ENCODE results near the gene NAV1.
"Not testable (repeated sequence)": the region's sequence is repeated elsewhere in the genome, so short reads cannot be mapped to it uniquely, and the experiment has no call there.

The NAV1 gene, protein sequence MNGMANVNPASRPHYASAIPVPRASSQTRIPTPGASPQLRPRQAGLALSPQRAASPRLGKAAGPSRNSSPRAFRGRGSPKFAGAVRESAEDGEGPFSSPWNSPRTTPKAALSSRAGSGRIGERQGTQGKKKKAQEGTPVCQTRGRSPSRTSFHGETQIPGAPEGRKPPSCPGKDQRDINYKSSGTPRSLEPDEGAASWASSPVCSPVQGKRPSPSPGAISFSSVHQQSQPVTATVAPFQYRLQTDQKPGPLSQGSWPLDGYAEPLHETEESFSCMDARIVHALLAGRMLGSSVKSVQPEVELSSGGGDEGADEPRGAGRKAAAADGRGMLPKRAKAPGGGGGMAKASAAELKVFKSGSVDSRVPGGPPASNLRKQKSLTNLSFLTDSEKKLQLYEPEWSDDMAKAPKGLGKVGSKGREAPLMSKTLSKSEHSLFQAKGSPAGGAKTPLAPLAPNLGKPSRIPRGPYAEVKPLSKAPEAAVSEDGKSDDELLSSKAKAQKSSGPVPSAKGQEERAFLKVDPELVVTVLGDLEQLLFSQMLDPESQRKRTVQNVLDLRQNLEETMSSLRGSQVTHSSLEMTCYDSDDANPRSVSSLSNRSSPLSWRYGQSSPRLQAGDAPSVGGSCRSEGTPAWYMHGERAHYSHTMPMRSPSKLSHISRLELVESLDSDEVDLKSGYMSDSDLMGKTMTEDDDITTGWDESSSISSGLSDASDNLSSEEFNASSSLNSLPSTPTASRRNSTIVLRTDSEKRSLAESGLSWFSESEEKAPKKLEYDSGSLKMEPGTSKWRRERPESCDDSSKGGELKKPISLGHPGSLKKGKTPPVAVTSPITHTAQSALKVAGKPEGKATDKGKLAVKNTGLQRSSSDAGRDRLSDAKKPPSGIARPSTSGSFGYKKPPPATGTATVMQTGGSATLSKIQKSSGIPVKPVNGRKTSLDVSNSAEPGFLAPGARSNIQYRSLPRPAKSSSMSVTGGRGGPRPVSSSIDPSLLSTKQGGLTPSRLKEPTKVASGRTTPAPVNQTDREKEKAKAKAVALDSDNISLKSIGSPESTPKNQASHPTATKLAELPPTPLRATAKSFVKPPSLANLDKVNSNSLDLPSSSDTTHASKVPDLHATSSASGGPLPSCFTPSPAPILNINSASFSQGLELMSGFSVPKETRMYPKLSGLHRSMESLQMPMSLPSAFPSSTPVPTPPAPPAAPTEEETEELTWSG (N-terminal part only)

DNA sequence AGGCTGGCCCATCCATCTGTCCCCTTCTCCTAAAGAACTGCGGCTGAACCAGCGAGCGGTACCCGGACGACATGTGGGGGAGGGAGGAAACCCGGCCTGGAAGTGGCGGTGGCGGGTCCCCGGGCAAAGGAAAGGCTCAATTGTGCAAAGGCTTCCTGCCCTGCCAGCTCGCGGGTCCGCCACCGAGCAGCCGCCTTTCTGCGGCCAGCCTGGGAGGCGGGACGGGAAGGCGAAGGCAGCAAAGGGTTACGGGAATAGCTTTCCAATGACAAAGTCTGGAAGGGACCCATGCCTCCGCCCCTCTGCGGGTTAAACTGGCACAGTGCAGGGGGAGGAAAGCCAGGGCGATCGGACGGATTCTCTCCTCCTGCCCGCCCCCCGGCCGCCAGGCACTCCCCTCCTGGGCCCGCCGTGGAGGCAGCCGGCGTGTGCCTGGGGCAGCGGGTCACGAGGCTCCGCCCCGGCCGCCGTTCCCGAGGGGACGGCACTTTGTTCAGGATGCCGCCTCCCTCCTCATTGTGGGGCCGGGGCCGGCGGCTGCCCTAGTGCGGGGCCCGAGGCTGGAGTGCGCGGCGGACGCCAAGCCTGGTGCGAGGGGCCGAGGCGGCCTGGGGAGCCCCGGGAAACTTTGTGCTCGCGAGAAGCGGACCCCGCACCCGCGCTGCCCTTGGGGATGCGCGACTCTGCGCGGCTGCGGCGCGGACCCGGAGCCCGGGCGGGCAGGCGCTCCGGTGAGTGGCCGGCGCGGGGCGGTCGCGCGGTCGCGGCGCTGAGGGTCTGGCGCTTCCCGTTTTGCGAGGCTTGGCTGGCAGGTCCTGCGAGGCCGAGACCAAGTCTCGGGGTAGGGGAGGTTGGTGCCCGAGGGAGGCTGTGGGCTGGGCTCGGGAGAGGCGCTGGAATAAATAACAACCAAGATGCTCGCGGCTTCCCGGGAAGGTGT lies at the start of gene NAV1:
TSS of gene NAV1 (plus strand) at position 516 of the 940 bp plus-strand sequence. CDS start 83,758 bp downstream, outside the sequence.
- DNase-seq, result peak; percentile 21

DNA sequence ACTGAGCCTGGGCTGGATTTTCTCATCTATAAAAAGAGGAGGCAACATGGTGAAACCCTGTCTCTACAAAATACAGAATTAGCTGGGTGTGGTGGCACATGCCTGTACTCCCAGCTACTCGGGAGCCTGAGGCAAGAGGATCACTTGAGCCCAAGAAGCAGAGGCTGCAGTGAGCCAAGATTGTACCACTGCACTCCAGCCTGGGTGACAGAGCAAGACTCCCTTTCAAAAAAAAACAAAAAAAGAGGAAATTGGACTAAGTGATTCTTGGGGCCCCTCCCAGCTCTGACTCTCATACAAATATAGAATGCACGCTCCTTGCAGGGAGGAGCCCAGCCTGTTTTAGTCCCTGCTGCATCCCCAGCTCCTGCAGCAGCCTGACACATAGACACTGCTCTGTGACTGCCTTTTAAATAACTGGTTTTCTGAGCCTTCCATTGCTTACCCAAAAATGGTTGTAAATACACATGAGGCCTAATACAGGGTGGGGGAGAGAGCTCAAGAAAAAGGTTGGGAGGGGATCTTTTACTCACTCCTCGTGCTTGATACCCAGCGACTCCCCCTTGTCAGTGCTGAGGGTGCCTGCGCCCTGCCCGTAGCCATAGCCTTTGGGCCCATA lies 49.2 kb upstream of the NAV1 start:
- DNase-seq, result no peak

GRCh38 chr1:201490708-201491131 lies 48.2 kb upstream of the NAV1 start:
- DNase-seq, result no peak

- DNase-seq, result no peak
These were observed 46.9 kb upstream of the NAV1 start for GRCh38 chr1:201491896-201492511.

- not testable (repeated sequence) for DNase-seq
These were observed 45.8 kb upstream of the NAV1 start for GRCh38 chr1:201493026-201493656.

DNA sequence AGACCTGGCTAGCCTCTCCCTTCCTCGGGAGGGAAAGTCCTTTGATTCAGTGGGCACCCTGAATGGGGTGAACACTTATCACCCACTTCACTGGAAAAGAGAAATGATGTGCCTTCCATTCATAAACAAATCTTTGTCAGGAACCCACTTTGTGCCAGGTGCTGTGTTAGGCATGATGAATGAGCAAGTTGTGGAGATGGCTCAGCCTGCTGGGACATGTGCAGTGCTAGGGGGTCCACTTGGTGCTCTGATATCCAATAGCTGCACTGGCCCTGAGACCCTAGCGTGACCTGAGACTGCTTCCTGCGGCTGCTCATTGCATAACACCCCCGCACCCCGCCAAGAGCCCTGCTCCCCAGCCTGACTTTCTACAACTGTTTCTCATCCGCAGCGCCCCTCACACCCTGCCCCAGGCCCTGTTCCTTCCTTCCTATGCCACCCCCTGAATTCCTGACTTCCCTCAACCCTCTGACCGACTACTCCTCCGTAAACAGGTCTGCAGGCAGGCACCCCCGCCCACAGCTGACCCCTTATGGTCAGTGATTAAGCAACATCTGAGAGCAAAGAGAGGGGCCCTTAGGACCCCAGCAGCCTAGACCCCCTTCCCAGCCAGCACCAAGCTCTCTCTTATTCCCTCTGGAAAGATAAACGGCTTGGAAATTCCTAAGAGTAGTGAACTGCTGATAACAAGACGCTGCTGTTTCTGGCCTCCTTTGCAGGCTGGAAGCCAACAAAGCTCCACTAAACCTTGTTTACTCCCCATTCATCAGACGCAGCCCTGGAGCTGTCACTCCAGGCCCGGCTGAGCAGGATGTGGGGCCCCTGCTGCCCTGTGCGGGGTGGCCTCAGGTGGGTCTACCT lies 44.9 kb upstream of the NAV1 start:
- no peak for DNase-seq

DNA sequence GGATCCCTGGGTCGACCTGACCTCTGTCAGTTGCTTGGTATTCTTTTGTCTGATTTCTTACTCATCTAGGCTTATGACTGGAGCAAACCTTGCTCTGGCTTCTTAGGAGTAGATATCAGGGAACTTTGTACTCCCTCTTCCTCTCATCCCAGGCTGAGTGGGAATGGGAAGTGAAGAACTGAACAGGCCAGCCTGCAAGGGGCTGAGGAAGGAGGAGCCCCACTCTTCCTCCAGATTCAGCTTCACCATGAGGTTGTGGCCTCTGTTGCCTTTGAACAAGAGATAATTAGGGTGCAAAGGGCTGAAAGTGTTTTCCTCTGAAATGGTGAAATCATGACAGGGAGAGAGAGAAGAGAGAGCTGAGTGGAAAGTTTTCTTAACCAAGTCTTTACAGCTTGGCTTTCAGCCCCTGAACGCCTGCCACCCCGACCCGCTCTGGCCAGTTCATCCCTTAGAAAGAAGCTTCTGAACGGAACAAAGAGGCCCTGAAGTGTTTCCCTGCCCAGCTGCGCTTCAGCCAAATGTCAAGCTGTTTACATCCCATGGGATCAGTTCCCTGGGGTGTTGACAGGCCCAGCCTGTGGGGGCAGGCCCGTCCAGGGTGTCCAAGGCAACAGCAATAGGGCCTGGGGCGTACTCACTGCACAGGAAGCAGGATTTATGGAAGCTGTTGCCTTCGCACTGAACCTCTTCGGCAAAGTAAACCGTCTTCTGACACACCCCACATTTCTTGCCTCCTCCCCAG lies 43.2 kb upstream of the NAV1 start:
- DNase-seq, result peak; percentile 37

- DNase-seq, result no peak
These were observed 42.6 kb upstream of the NAV1 start for GRCh38 chr1:201496296-201496690.

DNA sequence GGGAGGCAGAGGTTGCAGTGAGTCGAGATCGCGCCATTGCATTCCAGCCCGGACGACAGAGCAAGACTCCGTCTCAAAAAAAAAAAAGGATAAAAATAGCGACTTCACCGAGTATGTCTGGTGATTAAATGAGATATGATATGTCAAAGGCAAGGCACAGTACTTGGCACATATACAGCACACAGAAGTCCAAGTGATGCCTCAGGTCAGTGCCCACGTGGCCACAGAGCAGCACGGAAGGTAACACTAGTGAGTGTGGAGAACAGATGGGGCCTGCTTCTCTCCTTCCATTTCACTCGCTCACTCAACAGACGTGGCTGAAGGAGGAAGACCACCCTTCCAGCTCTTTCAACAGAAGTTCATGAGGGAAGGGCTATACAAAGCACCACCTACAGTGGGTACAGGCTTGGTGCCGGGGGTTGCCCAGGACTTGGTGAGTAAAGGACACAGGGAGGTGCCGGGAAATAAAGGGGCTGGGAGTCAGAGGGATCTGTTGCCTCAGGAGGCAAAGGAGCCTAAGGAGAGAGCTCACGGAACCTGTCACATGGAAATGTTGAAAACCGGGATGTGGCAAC lies 40.9 kb upstream of the NAV1 start:
- DNase-seq, result no peak

DNA sequence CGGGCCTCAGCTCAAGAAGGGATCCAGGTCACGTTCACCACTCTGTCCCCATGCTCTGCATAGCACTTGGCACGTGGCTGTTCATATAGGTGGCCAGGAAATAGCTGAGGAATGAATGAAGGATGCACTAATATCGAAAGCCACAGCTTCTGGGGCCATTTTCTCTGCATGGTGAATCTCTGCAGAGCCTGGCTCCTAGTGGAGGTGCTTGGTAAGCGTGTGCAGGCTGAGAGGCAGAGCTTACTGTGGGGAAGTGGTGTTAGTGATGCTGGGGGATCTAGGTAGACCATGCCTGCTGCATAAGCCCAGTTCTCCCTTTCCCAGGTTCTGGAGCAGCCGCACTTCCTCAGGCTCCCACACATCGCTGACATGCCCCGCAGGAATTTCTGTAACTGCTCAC lies 40.3 kb upstream of the NAV1 start:
- no peak for DNase-seq

DNA sequence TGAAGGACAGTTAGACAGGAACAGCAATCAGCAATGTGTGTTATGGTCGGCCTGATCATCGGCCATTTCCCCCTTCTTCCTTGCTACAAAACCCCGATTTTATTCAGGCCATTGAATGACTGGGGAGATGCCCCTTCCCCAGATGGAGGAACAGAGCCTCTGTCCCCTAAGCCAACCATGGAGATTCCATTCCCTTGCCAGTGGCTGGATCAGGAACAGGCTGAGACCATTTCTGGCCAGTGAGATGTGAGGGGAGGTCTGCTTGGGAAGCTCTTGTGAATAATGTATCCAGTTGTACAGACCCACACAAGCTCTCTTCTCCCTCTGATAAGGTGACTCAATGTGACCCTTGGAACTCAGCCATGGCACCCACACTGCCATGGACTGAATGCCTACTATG lies 39.7 kb upstream of the NAV1 start:
- no peak for DNase-seq

- DNase-seq, result no peak
These were observed 38.9 kb upstream of the NAV1 start for GRCh38 chr1:201499795-201500669.

DNA sequence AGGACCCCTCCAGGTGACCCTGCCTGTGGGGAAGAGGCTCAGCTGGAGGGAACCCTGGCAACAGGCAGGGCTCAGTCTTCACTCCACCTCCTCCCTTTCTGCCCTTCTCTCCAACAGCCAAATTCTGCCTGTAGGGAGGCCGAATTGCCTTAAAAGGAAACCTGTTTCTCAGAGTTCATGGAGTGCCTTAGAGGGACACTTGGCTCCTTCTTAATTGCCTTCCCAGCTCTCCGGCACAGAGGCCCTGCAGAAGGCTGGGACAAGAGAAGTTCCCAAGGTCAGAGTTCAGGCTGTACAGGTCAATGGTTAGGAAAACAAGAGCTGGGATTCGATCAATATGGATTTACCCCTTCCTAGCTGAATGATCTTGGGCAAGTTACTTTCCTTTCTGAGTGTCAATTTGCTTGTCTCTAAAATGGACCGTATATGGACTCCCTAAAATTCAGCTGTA lies 38.2 kb upstream of the NAV1 start:
- DNase-seq, result no peak

GRCh38 chr1:201501144-201501543 lies 37.8 kb upstream of the NAV1 start:
- no peak for DNase-seq

GRCh38 chr1:201501812-201502510 lies 37.0 kb upstream of the NAV1 start:
- DNase-seq, result peak; percentile 61

- DNase-seq, result no peak
These were observed 36.4 kb upstream of the NAV1 start for GRCh38 chr1:201502511-201502857.

All from NCI-H2171 treated with DMSO at 0.1 percent for 48 hours (cell line).